GM18511 (cell line): ENCODE data around the gene SORCS2.

Source experiments
- ATAC-seq: cut with Tn5 transposase; IDR thresholded peaks from one replicate; pipeline ENCODE4 v1.9.1; 2021; ENCODE audit warnings: mild to moderate bottlenecking, moderate library complexity; ENCODE audit not compliant: unreplicated experiment

SORCS2 gene

GRCh38 chr4:7285244-7286094 lies 93.1 kb downstream of the SORCS2 start:
- ATAC-seq: no peak

DNA sequence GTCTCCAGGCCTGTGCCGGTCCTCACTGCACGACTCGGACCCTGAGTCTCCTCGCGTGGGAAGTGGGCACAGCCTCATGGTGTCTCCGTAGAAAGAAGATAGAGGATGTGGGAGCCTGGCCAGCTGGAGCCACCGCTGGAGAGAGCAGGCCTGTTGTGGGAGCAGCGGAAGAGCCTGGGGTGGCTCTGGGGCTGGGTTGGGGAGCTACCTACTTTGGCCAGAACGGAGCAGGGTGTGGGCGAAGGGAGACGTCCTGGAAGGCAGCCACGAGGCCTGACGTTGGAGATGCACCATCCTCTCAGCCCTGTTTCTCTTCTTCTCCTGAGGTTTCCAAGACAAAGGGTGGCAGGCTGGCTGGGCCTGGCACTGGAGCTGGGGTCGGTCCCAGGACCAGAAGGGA lies 93.8 kb downstream of the SORCS2 start:
- no peak for ATAC-seq

GRCh38 chr4:7286798-7287197 lies 94.5 kb downstream of the SORCS2 start:
- no peak for ATAC-seq

- ATAC-seq: no peak
Observed at GRCh38 chr4:7287274-7287917, 95.1 kb downstream of the SORCS2 start.

- ATAC-seq: no peak
Observed at GRCh38 chr4:7287918-7288280, 95.6 kb downstream of the SORCS2 start.

- no peak for ATAC-seq
Observed at GRCh38 chr4:7288751-7289523, 96.6 kb downstream of the SORCS2 start.

DNA sequence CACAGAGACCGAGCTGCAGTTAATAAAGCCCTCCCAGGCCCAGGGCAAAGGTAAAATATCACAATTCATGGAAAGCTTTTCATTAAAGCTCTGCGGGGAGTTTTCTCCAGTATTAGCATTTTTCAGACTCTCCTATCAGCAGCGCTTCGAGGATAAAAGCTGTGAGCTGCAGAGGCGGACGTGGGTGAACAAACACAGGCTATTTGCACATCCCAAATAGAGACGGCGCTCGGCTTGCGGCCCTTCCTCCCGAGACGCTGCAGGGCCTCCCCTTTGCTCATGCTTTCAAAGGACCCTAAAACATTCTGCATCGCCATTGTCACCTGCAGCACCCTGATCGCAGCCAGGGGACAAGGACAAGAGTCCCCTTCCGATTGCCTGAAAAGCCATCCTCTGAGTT lies 97.3 kb downstream of the SORCS2 start:
- no peak for ATAC-seq

DNA sequence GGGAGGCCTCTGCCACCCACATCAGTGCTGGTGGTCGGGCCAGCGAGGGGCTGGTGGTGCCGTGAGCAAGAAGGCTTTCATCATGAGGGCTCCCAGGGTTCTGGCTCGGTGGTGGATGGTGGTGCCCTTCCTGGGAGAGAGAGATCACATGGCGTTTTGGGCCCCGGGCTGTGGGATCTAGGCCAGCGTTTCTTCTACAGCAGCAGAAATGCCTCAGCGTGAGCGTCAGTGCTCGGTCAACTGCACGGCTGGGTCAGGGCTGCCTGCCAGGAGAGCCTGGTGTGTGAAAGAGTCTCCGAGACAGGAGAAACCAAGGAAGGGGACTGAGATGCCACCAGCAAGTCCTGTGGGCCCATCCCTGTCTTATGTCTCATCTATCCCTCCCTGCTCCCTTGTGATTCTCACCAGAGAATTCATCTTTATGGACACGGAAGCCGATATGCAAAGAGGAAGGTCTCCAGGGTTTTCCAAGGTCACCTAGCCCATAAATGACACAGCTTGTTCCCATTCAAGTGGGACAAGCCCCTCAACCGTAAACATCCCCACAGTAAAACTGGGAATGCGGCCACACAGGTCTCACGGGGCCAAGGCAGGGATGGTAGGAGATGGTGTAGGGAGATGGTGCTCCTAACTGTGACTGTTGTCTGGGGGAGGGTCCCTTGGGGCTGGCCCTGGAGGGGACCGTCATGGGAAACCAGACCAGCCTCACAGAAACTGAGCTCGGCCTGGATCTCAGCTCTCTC lies 99.2 kb downstream of the SORCS2 start:
- no peak for ATAC-seq

GRCh38 chr4:7293703-7294102 lies 101.4 kb downstream of the SORCS2 start:
- ATAC-seq: no peak

- no peak for ATAC-seq
Observed at GRCh38 chr4:7294176-7294756, 101.9 kb downstream of the SORCS2 start.

DNA sequence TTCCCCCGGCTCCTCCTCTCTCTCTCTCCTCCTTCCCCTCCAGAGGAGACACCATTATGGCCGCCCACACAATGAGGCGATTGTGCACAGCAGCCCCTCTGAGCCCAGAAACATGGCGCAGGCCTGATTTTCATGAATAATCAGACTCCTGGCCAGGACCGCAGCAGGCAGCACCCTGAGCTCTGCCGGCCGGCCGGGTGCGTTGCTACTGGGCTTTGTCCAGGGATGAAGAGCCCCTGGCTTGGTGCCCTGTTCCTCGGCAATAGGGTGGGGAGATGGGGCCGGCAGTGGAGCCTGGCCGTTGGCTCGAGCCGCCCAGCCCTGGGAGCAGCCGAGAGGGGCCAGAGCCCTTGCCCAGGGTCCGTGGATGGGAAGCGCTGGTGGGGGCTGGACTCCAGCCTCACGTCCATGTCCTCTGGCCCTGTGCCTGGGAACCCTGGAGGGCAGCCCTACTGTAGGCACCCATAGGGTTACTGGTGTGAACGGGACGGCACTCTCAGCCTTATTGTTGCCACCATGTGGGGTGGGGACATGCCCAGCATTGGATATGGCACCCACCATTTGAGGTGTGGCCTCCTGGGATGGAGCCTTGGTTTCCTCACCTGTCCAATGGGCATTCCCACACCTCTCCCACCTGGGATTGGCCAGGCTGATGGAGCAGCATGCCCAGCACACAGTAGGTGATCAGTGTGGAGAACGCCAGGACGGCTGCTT lies 103.0 kb downstream of the SORCS2 start:
- no peak for ATAC-seq

- no peak for ATAC-seq
Observed at GRCh38 chr4:7295911-7296660, 103.7 kb downstream of the SORCS2 start.

GRCh38 chr4:7296661-7297335 lies 104.5 kb downstream of the SORCS2 start:
- ATAC-seq: no peak

- ATAC-seq: no peak
Observed at GRCh38 chr4:7297374-7297773, 105.0 kb downstream of the SORCS2 start.

GRCh38 chr4:7297881-7298280 lies 105.5 kb downstream of the SORCS2 start:
- ATAC-seq: no peak

- no peak for ATAC-seq
Observed at GRCh38 chr4:7298619-7299009, 106.3 kb downstream of the SORCS2 start.

GRCh38 chr4:7299010-7299907 lies 106.9 kb downstream of the SORCS2 start:
- ATAC-seq: no peak
